ENCODE results near the gene PSMG2.
A peak's percentile ranks its signal among the peaks of the same experiment; 100 is the strongest.

PSMG2 gene

DNA sequence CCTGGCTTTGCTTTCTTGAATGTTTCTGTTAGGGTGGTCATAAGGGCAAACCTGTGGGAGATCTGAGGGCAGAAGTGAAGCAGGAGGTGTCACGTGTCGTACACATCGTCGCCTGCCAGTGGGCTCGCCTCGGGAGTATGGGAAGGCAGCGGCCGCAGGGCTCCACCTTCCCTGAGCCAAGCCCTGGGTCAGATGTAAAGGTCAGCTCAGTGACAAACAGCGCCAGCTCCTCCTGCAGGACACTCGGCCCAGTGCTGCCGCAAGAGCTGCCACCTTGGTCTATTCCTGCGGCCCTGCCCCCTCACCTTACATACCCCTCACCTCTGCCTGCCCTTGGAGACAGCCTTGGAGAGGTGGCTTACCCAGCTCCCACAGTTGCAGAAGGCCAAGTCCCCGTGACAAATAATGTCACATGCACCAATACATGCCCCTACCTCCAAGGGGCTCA lies 64.2 kb downstream of the PSMG2 start:
- DNase-seq = no peak

GRCh38 chr18:12767580-12768155 lies 64.8 kb downstream of the PSMG2 start:
- no peak for DNase-seq

- DNase-seq = peak; percentile 57
Observed at GRCh38 chr18:12768625-12769024, 65.8 kb downstream of the PSMG2 start.

GRCh38 chr18:12769136-12769535 lies 66.3 kb downstream of the PSMG2 start:
- no peak for DNase-seq

DNA sequence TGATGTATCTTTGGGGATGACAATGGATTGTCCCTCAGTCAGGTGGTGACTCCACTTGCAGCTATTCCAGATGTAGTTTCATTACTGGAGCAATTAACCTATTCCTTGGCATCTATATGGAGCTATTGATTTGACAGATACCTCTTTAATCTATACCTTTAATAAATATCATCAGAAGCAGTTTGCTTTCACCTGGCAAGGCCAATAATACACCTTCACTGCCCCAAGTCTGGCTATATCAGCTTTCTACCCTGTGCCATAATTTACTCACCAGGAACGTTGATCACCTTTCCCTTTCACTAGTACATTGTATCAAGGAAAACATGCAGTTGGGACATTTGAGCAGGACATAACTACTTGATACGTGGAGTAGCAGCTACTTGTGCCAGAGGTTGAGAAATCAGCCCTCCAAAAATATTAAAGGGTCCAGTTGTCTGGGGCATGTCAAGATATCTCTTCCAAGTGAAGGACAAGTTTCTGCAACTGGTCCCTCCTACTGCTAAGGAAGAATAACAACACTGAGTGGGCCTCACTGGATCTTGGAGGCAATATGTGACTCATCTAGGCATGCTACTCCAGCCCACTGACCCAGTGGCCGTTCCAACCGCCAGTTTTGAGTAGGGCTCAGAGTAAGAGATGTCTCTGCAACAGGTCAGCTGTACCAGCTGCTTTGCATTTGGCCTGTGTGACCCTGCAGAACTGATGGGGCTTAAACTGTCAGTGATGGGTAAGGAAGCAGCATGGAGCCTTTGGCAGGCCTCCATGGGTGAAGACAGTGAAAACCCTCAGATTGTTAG lies 67.0 kb downstream of the PSMG2 start:
- peak; percentile 33 for DNase-seq

DNA sequence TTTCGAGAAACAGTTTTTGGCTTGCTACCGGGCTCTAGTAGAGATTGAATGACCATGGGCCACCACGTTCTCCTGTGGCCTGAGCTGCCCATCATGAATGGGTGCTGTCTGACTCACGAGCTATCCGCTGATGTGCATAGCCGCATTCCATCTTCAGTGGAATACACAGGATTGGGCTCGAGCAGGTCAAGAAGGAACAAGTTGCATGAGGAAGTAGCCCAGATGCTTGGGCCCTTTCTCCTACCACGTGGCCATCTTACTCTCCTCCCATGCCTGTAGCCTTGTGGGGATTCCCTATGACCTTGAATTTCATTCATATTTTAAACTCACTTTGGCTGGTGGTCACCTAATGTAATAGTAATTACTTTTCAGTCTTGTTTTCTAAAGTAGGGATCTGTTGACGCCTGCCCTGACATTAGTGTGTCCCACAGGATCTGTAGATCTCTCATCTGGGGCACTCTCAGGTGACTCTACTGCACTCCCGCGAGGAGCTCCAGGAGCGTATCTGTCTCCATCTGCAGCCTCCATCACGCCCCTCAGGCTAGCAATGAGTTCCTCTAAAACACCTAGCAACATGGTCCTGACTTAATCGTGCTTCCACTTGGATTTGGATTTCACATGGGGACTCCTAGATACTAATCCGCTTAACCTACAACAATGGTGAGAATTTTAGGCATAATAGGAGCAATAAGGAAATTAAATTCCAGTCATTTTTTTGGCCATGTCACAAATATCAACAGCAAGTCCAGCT lies 67.8 kb downstream of the PSMG2 start:
- no peak for DNase-seq

- DNase-seq = no peak
Observed at GRCh38 chr18:12772111-12772510, 69.3 kb downstream of the PSMG2 start.

- no peak for DNase-seq
Observed at GRCh38 chr18:12773369-12773768, 70.5 kb downstream of the PSMG2 start.

GRCh38 chr18:12774982-12775381 lies 72.1 kb downstream of the PSMG2 start:
- DNase-seq = no peak

Data from fibroblast of skin of back (primary cell).